KG1 (cell line): Measurements from ENCODE around the gene COQ8B.

Source experiments
- DNase-seq: peaks from one replicate; lab custom pipeline; 2025; lab: John Stamatoyannopoulos, UW

The COQ8B gene

GRCh38 chr19:40691421-40692211 lies 25.1 kb downstream of the COQ8B start:
- DNase-seq: no peak

DNA sequence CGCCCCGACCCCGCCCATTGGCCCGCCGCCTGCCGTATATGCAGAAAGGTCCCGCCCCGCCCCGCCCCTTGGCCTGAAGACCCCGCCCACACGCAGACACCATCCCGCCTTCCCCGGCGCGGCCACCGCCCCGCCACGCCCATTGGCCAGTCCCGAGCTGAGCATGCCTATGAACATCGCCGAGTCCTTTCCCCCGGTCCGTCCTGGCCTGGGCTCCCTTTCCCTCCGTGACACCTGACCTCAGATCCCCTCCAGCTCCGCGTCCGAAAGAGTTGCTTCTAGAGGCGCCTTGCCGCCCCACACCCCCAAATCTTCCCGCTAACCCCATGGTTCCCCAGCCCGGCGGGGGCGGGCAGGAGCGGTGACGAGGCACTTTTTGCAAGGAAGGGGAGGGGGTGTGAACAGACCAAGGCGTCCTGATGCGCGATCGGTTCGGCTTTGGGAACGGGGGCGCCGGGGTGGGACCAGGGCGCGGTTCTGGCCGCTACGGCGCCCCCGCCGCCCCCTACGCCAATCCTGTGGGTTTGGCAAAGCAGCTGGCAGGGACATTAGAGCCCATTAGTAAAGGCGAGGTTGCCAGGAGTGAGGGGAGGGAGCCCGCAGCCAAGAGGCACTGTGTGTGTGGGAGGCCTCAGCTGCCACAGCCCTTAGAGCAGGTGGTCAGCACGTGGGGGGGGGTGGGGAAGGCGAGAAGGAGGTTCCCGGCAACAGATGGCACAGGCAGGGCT lies 25.8 kb downstream of the COQ8B start:
- DNase-seq: no peak

DNA sequence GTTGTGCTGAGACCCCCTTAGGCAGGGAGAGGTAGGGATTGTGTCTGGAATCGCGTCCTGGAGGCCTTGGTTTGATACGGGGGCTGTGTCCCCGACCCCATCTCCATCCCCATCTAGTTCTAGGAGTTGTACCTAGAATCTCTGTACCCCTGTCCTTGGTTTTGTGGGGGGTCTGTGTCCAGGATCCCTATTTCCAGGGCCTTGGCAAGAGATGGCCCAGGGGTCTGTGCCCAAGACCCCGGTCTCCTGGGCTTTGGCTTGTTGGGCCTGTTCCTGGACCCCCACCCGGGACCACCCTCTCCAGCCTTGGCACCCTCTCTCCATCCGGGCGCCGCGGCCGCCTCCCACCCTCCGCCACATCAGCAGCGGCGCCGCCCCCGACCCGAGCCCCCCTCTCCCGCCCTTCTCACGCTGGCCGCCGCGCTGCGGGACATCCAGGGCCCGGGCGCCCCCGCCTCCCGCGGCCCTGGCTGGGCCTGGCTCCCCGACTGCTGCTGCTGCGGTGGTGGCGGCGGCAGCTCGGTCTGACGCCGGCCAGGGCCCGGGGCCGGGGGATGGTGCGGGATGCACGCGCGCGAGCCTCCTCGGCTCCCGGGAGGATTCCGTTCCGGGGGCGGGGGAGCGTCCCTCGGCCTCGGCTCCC lies 26.5 kb downstream of the COQ8B start, which contains the start of gene NUMBL:
Gene NUMBL, minus strand, starts transcription at position 602 of the 643 bp plus-strand sequence. Its CDS starts 168 bp downstream, at position 434.
- no peak for DNase-seq

DNA sequence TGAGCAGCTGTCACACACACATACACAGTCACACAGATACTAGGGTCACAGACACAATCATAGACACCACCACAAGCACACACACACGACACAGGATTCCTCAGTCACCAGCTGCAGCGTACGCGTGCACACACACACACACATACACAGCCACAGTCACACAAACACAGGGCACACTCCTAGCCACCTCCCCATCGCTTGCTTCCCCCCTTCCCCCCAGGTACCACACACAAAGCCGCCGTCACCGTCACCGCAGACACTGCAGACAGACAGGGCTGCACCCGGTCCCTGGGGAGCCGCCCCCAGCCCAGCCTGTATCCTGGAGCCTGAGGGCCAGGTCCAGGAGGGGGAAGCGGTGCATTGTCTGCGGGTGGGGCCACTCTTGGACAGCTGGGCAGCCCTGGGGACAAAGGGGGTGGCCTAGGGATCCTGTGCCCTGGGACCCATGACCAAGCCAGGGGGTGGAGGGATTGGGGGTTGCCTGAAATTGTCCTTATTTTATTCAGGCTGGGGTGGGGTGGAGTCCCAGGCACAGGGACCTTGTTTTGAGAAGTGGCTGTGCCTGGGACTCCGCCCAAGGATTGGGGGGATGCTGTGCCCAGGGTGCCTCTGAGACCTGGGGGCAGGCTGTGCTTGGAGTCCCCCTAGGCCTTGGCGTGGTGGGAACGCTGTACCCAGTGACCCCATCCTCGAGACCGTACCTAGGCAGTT lies 27.2 kb downstream of the COQ8B start:
- DNase-seq: no peak

- no peak for DNase-seq
Measured at GRCh38 chr19:40688987-40689338, 27.7 kb downstream of the COQ8B start.

DNA sequence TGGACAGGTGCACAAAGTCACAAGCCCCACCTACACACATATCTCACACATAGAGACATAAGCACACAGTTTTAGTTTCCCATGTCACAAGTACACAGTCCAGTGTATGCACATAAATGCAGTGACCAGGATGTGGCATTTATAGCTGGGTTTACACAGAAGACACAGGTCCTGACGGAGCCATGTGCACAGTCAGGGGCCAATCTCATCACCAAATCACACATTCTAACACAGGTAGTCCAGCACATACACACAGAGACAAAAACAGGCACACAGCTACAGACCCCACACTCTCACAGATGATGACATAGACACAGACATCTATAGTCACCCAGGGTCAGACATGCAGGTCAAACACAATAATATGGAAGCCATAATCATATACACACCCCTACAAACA lies 28.4 kb downstream of the COQ8B start:
- no peak for DNase-seq

GRCh38 chr19:40687525-40688016 lies 29.1 kb downstream of the COQ8B start:
- no peak for DNase-seq

DNA sequence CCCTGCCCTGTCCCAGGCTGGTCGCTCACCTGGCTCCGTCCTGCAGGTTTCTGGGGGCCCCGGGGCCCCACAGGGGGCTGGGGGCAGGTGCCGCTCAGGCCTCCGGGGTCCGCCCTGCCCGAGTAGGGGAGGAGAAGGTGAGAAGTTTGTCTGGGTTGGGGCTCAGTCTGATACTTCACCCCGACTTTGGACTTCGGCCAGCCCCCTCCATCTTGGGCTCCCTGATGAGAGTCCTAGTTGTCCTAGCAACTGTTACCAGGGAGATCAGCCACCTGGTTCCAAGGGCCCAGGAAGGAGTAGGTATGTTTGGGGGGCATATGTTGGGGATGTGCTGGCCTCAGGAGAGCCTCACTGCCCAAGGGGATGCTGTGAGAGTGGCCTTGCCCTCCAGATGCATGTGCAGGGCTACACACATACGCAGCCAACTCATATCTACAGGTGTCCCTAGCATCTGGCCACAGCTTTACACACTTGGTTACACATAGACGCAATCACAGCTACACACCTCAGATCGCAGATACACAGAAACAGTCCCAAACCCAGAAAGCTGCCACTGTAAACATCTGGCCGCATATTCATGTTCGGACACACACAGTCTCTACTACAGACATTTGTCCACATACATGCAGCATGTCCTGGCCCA lies 29.7 kb downstream of the COQ8B start:
- DNase-seq: no peak

- DNase-seq: no peak
Measured at GRCh38 chr19:40685563-40685962, 31.1 kb downstream of the COQ8B start.

DNA sequence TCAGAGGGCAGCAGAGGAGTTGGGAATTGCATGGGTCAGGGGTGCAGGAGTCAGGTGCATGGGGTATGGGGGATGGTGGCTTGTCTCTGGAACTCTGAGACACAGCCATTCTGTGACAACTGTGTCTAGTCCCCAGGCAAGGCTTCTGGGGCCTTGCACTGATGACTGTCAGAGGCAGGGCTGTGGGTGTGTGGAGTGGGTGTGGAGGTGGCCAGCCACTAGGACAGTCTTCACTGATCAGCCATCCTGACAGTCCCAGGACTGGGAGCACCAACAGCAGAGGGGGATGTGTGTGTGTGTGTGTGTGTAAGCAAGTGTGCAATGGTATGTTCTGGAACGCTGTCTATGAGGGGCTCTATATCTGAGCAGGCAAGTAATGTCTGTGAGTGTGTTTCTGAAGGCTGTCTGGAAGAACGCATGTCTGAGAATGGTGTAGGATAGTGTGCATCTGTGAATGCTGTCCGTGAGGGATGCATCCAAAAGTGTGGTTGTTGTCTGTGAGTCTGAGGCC lies 31.6 kb downstream of the COQ8B start:
- DNase-seq: no peak

GRCh38 chr19:40684280-40684679 lies 32.4 kb downstream of the COQ8B start:
- DNase-seq: no peak

- no peak for DNase-seq
Measured at GRCh38 chr19:40683437-40683836, 33.2 kb downstream of the COQ8B start.

DNA sequence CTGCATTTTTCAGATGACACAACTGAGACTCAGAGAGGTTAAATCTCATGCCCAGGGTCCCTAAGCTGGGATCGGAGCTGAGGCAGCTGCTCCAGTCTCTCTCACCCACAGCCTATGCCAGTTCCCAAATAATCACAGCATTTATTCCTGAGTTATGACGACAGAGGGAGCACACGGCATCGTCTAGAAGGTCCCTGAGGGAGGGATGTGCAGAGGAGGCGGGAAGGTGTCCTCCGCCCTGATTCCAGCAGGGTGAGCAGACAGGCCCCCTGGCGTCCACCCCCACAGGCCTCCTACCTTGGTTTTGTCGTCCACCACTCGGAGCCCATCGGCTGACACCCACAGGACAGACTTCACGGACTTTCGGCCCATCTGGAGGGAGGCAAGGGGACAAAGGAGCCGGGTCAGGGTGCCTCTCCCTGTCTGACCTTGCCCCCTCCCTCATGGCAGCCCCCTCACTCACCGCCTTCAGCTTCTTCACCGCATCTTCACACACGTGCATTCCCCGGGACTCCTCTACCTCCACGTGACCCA lies 34.2 kb downstream of the COQ8B start:
- no peak for DNase-seq

GRCh38 chr19:40681039-40681438 lies 35.6 kb downstream of the COQ8B start:
- DNase-seq: no peak

- no peak for DNase-seq
Measured at GRCh38 chr19:40677156-40677555, 39.5 kb downstream of the COQ8B start.

GRCh38 chr19:40674291-40674690 lies 42.4 kb downstream of the COQ8B start:
- no peak for DNase-seq

DNA sequence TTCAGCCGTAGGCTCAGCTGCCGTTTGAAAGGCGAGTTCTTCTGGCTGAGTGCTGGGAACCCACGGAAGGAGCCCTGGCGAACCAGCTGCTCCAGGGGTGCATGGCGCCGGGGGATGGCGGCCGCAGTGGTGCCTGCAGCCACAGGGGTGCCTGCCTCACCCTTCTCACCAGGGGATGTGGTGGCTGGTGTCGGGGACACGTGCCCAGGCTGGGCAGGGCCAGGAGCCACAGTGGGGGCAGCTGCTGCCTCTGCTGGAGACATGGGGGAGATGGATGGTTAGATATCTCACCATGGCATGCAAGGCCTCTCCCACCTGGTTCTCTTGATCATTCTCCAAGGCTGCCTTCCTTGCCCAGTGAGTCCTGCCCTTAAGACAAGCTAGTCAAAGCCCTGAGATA lies 43.3 kb downstream of the COQ8B start:
- no peak for DNase-seq

GRCh38 chr19:40672573-40673299 lies 44.0 kb downstream of the COQ8B start:
- no peak for DNase-seq

GRCh38 chr19:40672038-40672437 lies 44.6 kb downstream of the COQ8B start:
- no peak for DNase-seq

DNA sequence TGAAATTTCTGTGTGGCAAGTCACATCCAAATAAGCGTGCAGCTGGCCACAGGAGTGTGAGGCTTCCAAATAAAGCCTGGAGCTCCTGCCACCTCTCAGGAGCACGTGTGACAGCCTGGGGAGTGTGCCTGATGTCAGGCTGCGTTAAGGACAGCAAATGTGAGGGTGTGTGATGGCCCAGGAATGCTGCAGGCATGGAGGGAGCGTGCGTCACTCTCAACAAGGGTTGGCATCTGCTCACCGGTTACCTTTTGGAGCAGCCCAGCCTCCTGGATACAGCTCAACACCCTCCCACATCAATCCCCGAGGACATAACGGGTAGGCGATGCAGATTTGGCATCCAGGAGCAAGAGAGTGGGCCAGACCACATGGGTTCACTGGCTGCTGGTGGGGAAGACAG lies 45.3 kb downstream of the COQ8B start:
- DNase-seq: no peak
